Occipital lobe (tissue), 2 donors: ENCODE results near the gene SORCS3. TPM values are rescaled to one million over a fixed set of nuclear protein-coding genes. Genes with fewer than 3 reads are reported as not detected.

Source experiments
- DNase-seq: peaks from one replicate; lab custom pipeline; 2025; lab: John Stamatoyannopoulos, UW
- total RNA-seq: library from RNA; depleted of rRNA; stranded (reverse); fragments of >200 nt; gene quantifications from one replicate; pipeline ENCODE4 v1.2.3, GENCODE V29; 2014

The SORCS3 gene
- total RNA-seq, 1 donor from 2014 or later = 23.7 TPM

- DNase-seq = no peak
These were observed 530.9 kb downstream of the SORCS3 start for GRCh38 chr10:105171945-105172344.

DNA sequence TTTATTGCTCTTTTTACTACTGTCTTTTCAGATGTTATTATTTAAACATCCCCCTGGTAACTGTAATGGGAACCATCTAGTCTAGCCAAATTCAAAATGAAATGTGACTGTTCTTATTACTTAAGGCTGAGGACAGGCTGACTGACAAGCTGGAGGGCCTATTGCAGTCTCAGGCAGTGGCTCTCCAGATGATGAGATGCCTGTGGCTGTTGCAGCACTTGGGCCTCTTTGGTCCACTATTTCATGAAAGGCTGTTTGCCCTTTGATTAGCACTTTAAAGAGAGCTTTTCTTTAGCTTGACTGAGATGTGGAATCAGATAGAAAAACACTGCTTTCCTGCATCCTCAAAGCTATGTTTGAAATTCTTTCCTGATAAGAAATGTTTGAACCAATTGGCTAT, 540.5 kb downstream of the SORCS3 start:
- no peak for DNase-seq

DNA sequence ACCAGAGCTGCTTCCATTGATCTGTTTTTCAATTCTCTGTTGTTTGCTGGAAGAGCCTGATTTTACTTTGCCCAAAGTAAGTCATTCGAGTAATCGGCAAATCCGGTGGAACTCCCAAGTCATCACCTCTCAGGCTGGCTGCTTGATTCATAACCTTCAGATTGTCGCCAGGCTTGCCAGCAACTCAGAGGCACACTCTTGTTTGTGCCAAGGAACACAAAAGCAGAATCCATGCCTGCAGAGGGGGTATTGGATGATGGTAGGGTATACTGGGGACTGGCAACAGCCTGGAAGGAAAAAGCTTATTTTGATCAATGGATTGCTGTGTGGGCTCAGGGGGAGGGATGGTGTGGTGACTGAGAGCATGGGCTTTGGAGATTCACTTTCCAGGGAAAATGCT, 542.4 kb downstream of the SORCS3 start:
- DNase-seq = no peak

GRCh38 chr10:105185161-105185560, 544.1 kb downstream of the SORCS3 start:
- DNase-seq = no peak

DNA sequence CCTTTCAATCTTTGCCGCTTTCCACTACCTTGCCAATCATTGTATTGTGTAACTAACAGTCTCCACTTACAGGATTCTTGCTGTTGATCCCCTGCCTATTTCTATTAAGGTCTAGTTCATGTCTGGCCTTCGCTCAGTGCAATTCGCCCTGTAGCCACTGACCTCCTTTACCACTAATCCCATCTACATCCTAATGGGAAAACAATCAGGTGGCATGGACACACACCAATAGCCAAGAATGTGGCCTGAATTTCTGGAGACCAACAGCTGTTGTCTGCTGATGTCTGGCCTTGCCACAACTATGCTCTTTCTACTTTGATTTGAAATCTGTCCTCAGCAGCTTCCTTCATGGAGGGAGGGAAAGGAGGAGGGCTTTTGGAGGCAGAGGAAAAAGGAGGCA, 546.2 kb downstream of the SORCS3 start:
- DNase-seq = no peak

DNA sequence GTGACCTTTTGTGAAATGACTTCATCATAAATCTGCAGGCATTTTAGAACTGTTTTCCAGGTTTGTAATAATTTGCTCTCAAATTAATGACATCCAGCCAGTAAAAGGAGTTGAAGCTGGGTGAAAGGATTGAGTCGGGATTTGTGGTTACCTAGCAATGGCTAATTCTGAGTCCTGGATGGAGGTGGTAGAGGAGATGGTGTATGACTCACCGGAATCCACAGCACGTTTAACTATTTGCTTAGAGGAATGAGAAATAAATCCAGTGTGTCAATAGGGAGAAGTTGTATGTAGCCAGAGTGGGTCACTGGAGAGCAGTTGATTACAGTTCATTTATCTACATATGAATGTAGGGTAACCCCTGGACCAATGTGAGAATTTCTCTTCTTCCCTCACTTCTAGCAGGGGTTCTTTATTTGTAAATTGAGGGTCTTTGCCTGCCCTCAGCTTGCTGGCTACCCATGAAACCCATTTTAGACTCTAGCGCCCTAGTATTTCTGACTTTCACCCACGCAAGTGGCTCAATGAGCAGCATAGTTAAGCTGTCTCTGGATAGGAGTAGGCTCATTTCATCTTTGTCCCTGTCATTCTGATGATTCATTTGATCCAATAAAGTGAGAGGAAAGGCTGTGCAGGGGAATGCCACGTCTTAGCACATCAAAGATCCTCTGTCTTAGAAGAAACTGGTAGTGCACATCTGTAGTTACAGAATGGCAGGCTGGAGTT, 547.8 kb downstream of the SORCS3 start:
- DNase-seq = no peak

- DNase-seq = no peak
These were observed 548.3 kb downstream of the SORCS3 start for GRCh38 chr10:105189463-105189800.

DNA sequence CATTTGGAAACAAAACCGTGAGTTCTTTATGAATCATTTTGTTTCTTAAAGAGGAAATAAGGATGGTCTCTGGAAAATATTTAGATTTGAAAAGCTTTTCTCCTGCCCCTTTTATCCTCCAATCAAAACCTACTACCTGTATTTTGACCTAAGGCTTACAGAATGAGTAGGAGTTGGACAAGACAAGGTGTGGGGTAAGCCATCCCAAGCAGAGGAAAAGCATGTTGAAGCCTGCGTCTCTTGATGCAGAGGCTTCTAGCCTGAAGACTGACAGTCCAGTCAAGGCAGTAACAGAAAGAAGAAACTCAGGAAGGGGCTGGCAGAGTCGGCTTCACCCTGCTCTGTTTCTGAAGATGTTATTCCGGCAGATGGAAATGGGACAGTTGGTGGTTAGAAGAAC, 551.1 kb downstream of the SORCS3 start:
- no peak for DNase-seq

GRCh38 chr10:105192861-105193260, 551.8 kb downstream of the SORCS3 start:
- no peak for DNase-seq

DNA sequence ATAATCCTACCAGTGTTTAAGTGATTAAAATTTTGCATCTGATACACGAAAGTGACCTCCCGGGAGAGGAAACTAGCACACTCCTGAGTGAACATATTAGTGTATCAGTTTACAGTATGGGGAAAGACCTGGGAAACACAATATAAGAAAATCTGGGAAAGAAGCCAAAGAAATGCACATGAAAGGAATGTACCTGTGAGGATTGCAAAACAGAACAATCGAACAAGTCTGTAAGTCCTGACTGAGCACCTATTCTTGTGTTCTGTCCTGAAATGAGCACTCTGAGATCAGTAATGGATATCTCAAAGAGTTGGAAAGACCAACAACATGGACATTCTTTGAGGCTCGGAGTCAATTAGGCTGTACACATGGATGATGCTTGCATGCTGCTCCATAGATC, 554.7 kb downstream of the SORCS3 start:
- DNase-seq = no peak

GRCh38 chr10:105197598-105198364, 556.7 kb downstream of the SORCS3 start:
- no peak for DNase-seq

- DNase-seq = no peak
These were observed 565.5 kb downstream of the SORCS3 start for GRCh38 chr10:105206616-105207015.

- no peak for DNase-seq
These were observed 566.4 kb downstream of the SORCS3 start for GRCh38 chr10:105207476-105207995.

- DNase-seq = no peak
These were observed 569.5 kb downstream of the SORCS3 start for GRCh38 chr10:105210546-105210945.

DNA sequence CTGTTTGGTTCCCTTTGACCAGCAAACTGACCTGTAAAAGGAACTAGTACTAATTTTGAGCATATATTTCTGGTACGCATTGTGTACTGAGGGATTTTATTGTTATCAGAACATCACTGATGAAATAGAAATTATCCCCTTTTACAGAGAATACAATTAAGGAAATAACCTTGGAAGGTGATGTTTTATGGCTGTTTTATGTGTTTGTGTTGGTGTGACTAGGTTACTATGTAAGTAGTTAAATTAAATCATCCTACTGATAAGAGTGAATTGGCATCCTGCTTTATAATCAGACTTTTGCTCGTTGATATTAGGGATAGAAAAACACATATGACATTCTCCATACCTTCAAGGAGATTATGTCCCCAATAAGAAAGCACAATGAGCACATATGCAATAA, 596.6 kb downstream of the SORCS3 start:
- DNase-seq = no peak

DNA sequence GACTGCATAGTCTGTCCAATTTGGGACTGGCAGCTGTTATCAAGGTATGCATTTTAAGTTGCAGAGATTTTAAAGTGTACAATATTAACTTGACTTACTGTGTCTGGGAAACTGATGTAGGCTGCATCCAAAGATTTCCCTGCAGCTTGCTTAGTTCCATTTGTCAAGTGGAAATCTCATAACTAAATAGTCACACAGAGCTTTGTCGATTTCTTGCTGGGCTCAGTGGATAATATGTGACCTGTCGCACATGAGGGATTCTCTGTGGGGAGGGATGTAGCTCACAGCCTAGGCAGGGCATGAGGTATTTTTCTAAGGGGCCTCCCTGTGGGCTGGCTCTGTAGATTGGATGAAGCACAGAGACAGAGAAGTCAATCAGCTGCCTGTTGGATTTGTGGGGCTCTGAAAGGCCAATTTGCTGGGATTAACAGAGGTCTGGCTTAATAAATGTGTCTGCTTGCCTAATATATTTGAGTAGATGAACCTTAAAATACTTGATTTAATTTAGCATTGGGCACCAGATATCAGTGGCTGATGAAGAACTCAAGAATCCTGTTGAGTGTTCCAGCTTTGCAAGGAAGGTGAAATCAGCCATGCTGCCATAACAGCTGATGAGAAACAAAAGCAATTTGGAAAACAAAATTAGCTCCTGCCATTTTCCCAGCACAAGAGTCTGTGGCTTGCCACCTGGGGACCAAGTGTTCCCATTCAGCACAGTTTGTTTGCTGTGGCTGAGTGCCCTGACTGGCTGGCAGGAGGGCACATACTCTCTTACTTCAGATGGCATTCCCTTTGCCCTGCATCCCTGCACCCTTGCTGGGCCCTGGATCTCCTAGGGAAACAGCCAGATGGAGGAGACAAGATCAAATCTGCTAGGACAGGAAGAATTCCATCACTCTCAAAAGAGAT, 598.5 kb downstream of the SORCS3 start:
- no peak for DNase-seq

GRCh38 chr10:105241254-105241653, 600.2 kb downstream of the SORCS3 start:
- no peak for DNase-seq

- no peak for DNase-seq
These were observed 602.3 kb downstream of the SORCS3 start for GRCh38 chr10:105243381-105243780.

DNA sequence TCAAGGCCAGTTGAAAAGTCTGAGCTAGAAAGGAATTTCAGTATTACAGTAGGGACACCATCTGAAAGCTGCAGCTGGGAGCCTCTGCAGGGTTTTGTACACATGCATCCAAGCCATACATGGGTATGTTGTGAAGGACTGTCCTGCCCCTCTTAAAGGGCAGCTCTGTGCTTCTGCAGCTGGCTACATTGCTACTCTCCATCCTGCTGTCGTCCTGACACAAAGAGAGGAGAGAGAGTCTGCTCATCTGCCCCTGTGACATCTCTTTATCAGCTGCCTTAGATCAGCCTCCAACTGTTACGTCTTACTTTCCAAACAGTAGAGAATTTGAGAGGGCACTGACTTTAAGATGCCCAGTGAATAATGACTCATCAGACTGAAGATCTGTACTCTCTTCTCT, 602.7 kb downstream of the SORCS3 start:
- no peak for DNase-seq

DNA sequence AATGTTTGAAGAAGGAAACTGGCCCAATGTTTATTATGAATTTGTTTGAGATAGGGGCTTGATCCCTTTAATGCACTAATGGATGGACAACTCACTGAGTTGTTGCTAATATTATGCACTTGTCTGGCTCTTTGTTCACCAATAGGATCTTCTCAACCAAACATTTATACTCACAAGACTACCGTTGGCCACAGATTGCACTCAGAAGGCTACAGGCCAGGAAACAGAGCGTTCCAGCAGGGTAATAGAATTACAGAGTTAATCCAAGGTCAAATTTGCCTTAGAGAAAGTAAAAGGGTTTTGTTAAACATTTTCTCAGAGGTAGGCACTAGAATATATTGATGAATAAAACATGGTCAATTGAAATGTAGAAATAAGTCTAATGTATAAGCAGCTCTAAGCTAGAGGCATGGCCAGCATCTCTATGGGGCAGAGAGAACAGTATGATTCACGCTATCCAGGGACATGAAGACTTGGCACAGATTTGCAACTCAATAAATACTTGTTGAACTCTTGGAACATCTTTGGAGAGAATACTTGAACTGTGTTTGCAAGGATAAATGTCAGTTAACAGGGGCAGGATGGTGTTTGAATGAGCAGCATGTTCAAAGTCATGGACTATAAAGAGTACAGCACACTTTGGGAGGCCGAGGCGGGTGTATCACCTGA, 606.9 kb downstream of the SORCS3 start:
- no peak for DNase-seq

- no peak for DNase-seq
These were observed 611.8 kb downstream of the SORCS3 start for GRCh38 chr10:105252911-105253310.
